ENCODE results near the gene WASL.
A peak's percentile ranks its signal among the peaks of the same experiment; 100 is the strongest.

WASL gene

GRCh38 chr7:123647106-123647730 is 101.6 kb downstream of the WASL start:
- DNase-seq (ENCODE audit: low read depth): no peak
- H3K4me3 ChIP-seq (ENCODE audit: control insufficient read depth, low read depth, low read length): no peak overlapping the region
- TF ChIP-seq, protein P1, sequence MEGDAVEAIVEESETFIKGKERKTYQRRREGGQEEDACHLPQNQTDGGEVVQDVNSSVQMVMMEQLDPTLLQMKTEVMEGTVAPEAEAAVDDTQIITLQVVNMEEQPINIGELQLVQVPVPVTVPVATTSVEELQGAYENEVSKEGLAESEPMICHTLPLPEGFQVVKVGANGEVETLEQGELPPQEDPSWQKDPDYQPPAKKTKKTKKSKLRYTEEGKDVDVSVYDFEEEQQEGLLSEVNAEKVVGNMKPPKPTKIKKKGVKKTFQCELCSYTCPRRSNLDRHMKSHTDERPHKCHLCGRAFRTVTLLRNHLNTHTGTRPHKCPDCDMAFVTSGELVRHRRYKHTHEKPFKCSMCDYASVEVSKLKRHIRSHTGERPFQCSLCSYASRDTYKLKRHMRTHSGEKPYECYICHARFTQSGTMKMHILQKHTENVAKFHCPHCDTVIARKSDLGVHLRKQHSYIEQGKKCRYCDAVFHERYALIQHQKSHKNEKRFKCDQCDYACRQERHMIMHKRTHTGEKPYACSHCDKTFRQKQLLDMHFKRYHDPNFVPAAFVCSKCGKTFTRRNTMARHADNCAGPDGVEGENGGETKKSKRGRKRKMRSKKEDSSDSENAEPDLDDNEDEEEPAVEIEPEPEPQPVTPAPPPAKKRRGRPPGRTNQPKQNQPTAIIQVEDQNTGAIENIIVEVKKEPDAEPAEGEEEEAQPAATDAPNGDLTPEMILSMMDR (IDR thresholded peaks at IDR 0.05; ENCODE audit: control insufficient read depth, insufficient read depth, low read depth, low read length, missing control alignments): no peak

GRCh38 chr7:123645516-123645915 is 103.3 kb downstream of the WASL start:
- DNase-seq (ENCODE audit: low read depth): no peak
- TF ChIP-seq, protein P1 (IDR thresholded peaks at IDR 0.05; ENCODE audit: control insufficient read depth, insufficient read depth, low read depth, low read length, missing control alignments): no peak
- no peak overlapping the region for H3K4me3 ChIP-seq (ENCODE audit: control insufficient read depth, low read depth, low read length)

DNA sequence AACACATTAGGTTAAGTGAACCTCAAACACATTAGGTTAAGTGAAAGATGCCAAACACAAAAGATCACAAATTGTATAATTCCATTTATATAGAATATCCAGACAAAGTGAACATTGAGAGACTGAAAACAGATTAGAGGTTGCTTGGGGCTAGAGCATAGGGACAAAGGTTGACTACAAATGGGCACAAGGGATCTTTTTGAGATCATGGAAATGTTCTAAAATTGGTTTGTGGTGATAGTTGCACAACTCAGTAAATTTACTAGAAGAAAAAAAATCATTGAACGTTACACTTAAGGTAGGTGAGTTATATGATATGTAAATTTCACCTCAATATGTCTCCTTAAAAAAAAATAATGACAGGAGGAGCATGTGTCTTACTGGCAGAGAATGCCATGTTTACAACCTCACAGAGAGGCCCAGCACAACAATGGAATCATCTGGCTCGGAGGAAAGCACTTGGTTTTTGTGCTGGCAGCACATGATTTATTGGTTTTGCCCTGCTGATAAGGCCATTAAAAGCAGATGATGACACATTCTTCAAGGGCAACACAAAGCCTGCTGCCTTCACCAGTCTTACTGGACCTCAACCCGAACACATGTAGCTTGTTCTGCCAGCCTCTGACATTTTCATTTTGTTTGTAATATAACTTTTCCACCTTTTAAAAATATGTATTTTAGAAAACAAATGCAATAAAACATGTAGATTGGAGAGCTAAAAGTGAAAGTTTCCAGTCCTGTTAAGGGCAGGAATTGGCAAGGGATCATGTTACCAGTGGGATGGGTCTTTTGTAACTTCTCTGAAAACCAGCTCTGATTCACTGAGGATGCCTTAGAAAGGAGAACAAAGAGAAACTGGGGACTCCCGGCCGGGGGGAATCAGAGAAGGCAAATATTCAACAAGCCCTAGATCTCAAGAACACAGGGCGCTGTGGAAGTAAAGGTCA is 105.0 kb downstream of the WASL start:
- DNase-seq (ENCODE audit: low read depth): peak; percentile 29
- H3K4me3 ChIP-seq (ENCODE audit: control insufficient read depth, low read depth, low read length): no peak overlapping the region
- TF ChIP-seq, protein P1 (IDR thresholded peaks at IDR 0.05; ENCODE audit: control insufficient read depth, insufficient read depth, low read depth, low read length, missing control alignments): no peak

- H3K4me3 ChIP-seq (ENCODE audit: control insufficient read depth, low read depth, low read length): no peak overlapping the region
- no peak for DNase-seq (ENCODE audit: low read depth)
- TF ChIP-seq, protein P1 (IDR thresholded peaks at IDR 0.05; ENCODE audit: control insufficient read depth, insufficient read depth, low read depth, low read length, missing control alignments): no peak
Measured at GRCh38 chr7:123641901-123642300, 106.9 kb downstream of the WASL start.

DNA sequence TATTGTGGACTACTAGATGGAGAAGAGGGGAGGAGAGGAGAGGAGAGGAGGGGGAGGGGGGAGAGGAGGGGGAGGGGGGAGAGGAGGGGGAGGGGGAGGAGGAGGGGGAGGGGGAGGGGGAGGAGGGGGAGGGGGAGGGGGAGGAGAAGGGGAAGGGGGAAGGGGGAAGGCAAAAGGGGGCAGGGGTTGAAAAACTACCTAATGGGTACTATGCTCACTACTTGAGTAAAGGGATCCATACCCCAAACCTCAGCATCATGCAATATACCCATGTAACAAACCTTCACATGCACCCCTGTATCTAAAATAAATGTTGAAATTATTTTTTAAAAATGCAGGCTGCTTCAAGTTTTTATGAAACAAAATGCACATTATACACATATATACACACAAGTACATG is 108.2 kb downstream of the WASL start:
- no peak for DNase-seq (ENCODE audit: low read depth)
- no peak overlapping the region for H3K4me3 ChIP-seq (ENCODE audit: control insufficient read depth, low read depth, low read length)
- TF ChIP-seq, protein P1 (IDR thresholded peaks at IDR 0.05; ENCODE audit: control insufficient read depth, insufficient read depth, low read depth, low read length, missing control alignments): no peak

GRCh38 chr7:123639631-123640030 is 109.2 kb downstream of the WASL start:
- TF ChIP-seq, protein P1 (IDR thresholded peaks at IDR 0.05; ENCODE audit: control insufficient read depth, insufficient read depth, low read depth, low read length, missing control alignments): no peak
- DNase-seq (ENCODE audit: low read depth): no peak
- H3K4me3 ChIP-seq (ENCODE audit: control insufficient read depth, low read depth, low read length): no peak overlapping the region
